NCI-H2081 (cell line): ENCODE measurements around the gene SIRPG.
"Not testable (repeated sequence)": the region's sequence is repeated elsewhere in the genome, so short reads cannot be mapped to it uniquely, and the experiment has no call there.

Experiments used
- DNase-seq, 2 experiments: peaks; one replicate each; lab custom pipeline; 2025; lab: John Stamatoyannopoulos, UW

The SIRPG gene

DNA sequence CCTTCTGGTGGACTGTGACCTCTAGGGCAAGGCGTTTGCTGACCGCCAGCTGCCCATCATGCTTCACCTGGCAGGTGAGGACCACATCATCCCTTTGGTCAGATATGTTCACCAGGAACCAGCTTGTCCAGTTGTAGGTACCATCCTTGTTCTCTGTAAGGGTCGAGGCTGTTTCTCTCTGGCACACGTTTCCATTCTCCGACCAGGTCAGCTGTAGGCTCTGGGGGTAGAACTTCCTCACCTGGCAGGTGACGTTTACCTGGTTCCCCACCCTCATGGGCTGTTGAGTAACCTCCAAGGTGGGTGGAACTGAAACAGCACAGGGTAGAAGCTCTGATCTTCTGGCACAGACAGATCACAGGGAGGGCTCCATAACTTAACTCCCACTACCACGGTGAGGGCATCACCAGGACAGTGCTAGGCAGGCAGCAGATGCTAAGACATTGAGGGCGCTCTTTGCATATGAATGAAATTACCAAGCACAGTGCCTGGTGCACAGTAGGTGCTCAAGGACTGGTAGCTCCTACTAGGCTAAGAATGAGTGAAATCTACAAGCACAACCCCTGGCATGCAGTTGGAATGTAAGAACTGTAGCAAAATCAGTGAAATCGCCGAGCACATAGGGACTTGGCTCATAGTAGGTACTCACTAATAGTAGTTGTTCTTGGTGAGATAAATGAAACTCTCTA is 22.1 kb downstream of the SIRPG start:
- DNase-seq = no peak

GRCh38 chr20:1633535-1633934 is 24.0 kb downstream of the SIRPG start:
- no peak for DNase-seq

GRCh38 chr20:1632178-1632577 is 25.4 kb downstream of the SIRPG start:
- DNase-seq = no peak

DNA sequence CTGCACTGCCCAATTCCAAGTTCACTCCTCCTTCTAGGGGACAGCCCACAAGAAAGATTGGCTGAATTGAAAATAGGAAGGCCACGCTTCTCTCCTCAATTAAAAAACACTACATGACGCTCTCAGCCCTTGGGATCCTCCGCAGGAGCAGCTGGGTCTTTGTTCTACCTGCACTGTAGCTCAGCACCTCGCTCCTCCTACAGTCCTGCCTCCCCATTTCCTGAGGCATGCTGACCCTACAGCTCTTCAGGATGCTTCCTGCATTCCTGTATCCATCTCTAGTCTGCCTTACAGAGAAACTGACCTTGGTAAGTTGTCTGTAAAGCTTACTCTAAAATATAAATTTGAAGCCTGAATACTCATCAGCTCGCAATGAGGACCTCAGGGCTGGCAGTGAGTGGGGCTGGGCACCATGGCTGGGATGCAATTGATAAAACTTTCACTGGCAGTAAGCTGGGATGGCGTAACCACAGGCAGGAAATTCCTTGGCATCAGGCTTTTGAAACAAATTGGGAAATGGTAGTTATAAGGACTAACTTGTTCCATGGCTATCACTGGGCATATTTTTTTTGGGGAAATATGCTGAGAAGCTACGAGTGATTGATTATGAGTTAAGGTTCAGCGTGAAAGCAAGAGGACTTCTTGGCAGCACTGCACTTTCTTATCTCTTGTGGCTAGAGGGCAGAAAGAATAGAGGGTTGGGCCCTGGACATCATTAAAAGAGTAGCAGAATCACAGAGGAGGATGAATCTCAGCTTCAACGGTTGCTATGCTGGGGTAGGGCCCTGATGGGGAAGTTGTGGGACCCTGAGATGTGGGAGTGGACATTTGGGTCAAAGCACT is 26.0 kb downstream of the SIRPG start:
- no peak for DNase-seq

- no peak for DNase-seq
Measured at GRCh38 chr20:1630186-1630585, 27.4 kb downstream of the SIRPG start.

DNA sequence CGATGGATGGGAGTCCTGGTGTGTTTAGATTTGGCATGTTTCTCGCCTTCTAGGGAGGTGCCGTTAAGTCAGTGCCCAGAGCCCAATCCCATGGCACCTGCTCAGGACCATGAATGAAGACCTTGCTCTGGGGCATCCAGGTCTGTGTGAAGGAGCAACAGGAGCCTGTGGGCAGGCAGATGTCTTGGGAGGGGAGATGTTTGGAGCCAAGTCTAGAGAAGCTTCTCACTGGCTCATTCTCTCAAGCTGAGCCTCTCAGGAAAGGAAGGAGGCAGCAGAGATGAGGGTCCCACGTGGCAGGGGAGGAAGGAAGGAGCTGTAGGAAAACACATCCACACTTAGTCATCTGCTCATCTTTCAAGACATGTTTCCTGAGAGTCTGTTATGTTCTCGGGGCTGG is 28.3 kb downstream of the SIRPG start:
- no peak for DNase-seq

GRCh38 chr20:1628621-1629020 is 29.0 kb downstream of the SIRPG start:
- no peak for DNase-seq

DNA sequence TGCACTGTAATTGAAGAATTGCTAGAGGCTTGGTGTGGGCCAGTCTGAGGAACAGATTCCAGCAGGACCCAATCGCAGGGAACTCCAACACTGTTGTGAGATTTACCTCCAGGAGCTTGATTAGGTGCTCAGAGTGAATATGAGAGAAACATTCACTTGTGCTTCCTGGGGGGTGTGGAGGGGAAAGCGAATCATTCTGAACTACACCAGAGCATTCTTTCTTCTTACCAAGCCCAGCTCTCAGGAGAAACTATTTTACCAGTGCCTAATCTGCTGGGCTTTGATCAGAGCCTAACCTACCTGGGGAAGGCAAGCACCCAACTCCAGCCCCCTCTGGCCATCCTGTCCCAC is 30.4 kb downstream of the SIRPG start:
- no peak for DNase-seq

- no peak for DNase-seq
Measured at GRCh38 chr20:1626528-1627199, 30.9 kb downstream of the SIRPG start.

DNA sequence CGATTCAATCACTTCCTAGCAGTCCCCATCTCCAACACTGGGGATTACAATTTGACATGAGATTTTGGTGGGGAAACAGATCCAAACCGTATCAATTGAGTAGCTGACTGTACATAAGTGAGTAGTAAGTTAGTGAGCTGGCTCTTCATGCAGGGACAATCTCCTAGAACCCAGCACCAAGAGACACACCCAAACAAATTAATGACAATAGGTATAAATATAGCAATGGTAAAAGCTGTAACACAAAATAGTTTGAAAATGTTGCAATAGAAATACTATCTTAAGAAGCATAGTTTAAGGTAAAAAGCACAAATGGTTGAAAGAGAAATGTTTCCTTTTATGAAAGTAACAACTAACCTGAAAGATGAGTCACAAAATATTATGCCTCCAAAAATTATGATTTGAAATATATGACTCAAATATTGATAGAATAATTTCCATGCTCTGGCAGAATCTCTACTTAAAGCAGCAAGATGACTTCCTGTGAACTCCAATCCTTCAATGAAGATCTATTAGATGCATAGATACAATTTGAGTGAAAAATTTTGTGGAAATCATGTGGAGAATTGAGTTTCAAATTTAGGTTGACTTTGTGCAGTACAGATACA is 32.4 kb downstream of the SIRPG start:
- DNase-seq = no peak

DNA sequence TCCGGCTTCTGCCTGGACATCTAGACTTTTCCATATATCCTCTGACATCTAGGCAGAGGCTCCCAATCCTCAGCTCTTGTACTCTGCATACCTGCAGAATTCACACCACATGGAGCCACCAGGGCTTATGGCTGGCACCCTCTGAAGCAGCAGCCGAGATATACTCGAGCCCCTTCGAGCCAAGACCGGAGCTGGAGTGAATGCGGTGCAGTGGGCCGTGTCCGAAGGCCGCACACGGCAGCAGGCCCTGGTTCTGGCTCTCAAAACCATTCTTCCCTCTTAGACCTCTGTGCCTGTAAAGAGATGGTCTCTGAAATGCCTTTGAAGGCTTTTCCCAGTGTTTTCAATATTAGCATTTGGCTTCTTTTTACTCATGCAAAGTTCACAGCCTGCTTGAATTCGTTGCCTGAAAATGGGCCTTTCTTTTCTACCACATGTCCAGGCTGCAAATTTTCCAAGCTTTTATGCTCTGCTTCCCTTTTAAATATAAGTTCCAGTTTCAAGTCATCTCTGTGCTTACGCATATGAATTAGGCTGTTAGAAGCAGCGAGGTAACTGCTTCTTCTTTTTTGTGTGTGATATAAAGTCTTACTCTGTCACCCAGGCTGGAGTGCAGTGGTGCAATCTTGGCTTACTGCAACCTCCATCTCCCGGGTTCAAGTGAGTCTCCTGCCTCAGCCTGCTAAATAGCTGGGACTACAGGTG is 33.9 kb downstream of the SIRPG start:
- no peak for DNase-seq

DNA sequence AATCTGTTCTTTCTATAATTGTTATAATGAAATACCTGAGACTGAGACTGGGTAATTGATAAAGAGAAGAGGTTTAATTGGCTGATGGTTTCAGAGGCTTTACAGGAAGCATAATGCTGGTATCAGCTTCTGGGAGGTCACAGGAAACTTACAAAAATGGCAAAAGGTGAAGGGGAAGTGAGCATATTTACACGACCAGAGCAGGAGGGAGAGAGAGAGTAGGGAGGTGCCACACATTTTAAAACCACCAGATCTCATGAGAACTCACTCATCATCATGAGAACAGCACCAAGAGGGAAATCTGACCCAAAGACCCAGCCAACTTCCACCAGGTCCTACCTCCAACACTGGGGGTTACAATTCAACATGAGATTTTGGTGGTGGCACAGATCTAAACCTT is 35.1 kb downstream of the SIRPG start:
- no peak for DNase-seq

DNA sequence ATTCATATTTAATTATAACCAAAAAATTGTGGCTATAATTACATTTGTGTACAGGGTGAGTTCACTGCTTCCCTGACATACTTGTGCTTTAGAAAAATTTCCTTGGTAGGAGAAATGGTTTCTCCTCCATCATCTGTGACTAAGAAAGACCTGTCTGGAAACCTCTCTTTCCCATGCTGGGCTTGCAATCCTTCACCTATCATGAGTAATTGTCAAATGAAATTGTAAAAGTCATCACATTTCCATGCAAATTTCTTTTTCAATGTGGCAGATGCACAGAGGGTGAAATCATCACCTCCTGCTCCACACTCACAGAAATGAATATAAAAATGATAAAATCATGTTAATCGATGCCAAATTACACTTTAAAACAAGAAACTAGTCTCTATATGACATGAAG is 36.3 kb downstream of the SIRPG start:
- DNase-seq = no peak

DNA sequence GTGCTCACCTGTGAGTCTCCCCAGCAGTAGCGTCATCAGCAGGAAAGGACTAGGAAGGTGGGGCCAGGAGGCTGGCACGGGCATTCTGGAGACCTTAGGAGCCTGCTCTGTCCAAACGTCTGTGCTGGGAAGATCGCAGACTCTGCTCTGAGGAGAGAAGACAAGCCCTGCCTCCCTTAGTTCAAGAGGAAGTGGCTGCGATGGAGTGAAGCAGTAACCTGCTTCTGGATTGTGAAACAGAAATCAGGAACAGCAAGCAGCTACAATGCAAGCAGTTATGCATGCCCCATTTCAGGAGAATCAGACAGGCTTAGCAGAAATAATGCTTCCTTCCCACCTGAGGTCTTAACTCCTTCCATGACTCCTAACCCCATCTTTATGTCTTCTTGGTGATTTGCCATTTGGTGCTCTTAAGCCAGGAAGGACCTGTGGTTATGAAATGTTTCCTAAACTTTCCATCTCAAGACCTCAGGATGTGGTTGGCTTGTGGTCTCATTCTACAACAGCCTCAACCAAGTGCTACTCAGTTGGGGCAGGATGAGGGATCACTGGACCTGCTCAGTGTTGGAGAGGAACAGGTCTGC is 37.6 kb downstream of the SIRPG start, which contains the start of gene SIRPB1:
Gene SIRPB1, minus strand, starts transcription at position 149 of the 584 bp plus-strand sequence. Its CDS starts 65 bp downstream, at position 84.
- DNase-seq = no peak

GRCh38 chr20:1618954-1619540 is 38.5 kb downstream of the SIRPG start:
- no peak for DNase-seq

DNA sequence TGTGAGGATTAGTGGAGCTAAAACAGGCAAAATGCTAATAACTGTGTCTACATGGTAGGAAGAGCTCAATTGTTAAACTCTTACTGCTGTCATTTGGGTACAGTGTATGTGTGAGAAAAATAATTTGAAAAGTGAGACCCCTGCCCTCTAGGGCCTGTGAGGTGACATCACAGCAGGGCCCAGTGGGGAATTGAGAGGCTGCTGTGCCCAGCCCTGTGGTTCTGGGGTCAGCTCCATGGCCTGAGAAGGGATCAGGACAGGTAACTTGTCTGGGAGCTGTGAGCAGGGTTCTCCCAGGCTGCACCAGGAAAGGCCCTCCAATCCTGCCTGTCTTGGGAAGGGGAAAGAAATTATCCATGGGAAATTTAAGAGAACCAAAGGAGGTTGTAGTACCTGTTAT is 39.1 kb downstream of the SIRPG start:
- no peak for DNase-seq

- no peak for DNase-seq
Measured at GRCh38 chr20:1616858-1617434, 40.6 kb downstream of the SIRPG start.

DNA sequence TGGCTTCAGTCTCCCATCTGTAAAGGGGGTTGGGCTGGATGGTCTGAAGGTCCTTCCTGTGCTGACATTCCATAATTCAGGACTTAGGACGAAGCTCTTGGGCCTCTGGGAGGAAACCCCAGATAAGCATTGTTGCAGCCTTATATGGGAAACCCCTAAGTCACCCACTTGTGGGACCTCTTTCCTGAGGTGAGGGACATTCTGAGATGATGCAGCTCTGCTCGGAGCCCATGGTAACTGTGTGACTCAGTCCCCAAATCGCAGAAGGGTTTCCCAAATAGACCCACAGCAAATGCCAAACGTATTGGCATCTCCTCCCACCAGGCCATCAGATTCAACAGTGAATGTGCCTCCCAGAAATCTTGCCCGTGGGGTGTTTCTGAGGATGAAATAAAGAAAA is 47.2 kb downstream of the SIRPG start:
- DNase-seq = not testable (repeated sequence)

DNA sequence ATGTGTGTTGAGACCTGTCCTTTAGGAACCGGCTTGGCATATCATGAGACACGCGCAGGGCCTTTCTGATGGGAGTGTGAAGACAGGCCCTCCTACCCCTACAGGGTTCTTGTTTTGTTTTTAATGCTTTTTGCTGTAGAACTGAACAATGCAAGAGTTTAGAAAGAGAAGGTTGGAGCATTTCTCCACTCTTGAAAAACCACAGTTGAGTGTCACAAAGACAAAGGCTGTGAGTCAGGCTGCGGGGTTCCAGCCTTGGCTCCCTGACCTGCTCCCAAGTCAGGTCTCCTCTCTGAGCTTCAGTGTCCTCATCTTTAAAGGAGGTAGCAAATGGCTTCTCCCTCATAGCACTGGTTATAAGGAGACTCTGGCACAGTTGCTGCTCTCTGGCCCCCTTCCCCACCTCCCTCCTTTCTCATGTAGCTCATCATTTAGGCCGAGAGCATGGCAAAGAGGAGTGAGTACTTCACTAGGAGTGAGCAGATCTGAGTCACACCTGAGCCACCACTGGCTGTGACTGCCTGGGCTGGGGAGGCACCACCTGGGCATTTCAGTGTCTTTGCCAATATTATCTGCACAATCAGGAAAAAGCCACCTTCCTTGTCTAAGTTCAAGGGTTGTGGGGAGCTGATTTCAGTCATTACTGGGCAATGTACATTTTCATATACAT is 48.8 kb downstream of the SIRPG start:
- DNase-seq = not testable (repeated sequence)

DNA sequence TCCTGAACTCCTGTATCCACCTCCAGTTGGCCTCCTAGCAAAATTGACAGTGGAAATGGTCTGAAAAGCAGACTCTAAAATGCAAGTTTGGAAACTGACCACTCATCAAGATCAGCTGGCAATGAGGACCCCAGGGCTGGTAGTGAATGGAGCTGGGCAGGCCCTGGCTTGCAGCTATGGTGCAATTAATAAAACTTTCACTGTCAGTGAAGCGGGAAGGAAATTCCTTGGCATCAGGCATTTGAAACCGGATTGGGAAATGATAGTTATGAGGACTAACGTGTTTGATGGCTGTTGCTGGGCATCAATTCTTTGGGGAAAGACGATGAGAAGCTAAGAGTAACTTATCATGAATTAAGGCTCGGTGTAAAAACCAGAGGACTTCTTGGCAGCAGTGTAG is 56.8 kb downstream of the SIRPG start:
- DNase-seq = no peak
